Body of pancreas (tissue), 4 donors: ENCODE results near the gene C4orf46. TPM values are rescaled to one million over a fixed set of nuclear protein-coding genes. Genes with fewer than 3 reads are reported as not detected.

Source experiments
- ATAC-seq: fragments of 150-250 bp; one replicate; pipeline ENCODE4 v1.9.1; 2016
- DNase-seq, 4 donors: peaks; one replicate each; pipeline ENCODE4 v3.0.0-alpha.2; 2019
- H3K27ac ChIP-seq, 4 donors: fragments of 200-600 bp; sonication (generic); 1 replicate in 3 of 4; 2 replicates in 1 of 4; pipeline versions ENCODE4 v1.5.1 to v1.6.1; 2016 to 2019; ENCODE audit warnings: mild to moderate bottlenecking in 1 of 4, mixed read lengths in 1 of 4, moderate library complexity in 1 of 4
- H3K27me3 ChIP-seq, 2 donors: fragments of 200-600 bp; sonication (generic); one replicate each; pipeline ENCODE4 v1.6.0; 2016; ENCODE audit warnings: mild to moderate bottlenecking in 1 of 2
- H3K36me3 ChIP-seq, 2 donors: fragments of 200-600 bp; sonication (generic); replicated peaks in 1 of 2; 2 replicates each; pipeline ENCODE4 v1.5.1; 2016; ENCODE audit warnings: low read depth in 2 of 2; ENCODE audit not compliant: insufficient read depth in 1 of 2
- H3K4me1 ChIP-seq: fragments of 200-600 bp; sonication (generic); one replicate; pipeline ENCODE4 v1.6.0; 2016
- H3K4me3 ChIP-seq, 2 donors: fragments of 200-600 bp; sonication (generic); 1 replicate in 1 of 2; 2 replicates in 1 of 2; pipeline ENCODE4 v1.5.1; 2016 to 2019
- H3K9me3 ChIP-seq, 3 donors: fragments of 200-600 bp; sonication (generic); 1 replicate in 2 of 3; 2 replicates in 1 of 3; pipeline ENCODE4 v1.5.1; 2016
- CTCF ChIP-seq, 7 experiments: fragments of 450-650 bp in 4 of 7; fragments of 200-600 bp in 3 of 7; sonication (generic) in 3 of 7; IDR thresholded peaks; one replicate each; pipeline ENCODE4 v1.5.1; 2016 to 2019; ENCODE audit warnings: antibody characterized with exemption in 7 of 7
- POLR2A ChIP-seq, 3 donors: fragments of 450-650 bp; IDR thresholded peaks; one replicate each; pipeline ENCODE4 v1.6.1; 2016; ENCODE audit warnings: antibody characterized with exemption in 3 of 3, mild to moderate bottlenecking in 2 of 3
- WGBS, 2 donors: methylation state at CpG; one replicate each; pipeline ENCODE4 v1.1.5; 2017; 5-methylcytosine and 5-hydroxymethylcytosine counted together
- intact Hi-C: fragments of 100-400 bp; cut with DNase I; formaldehyde crosslinking; loops from one replicate; pipeline ENCODE4 v1.15.1; 2023
- small RNA-seq: library from RNA; depleted of rRNA; stranded (forward); fragments of <200 nt; gene quantifications from one replicate; pipeline ENCODE3, GENCODE V24; 2016
- total RNA-seq, 2 donors: library from RNA; depleted of rRNA; stranded (reverse); fragments of >200 nt; gene quantifications; one replicate each; pipeline ENCODE4 v1.1.0, GENCODE V29; 2016

The C4orf46 gene
- total RNA-seq, 2 donors from 2014 or later, result 2.3 to 3.4 TPM

GRCh38 chr4:158622251-158622650 is 49.4 kb downstream of the C4orf46 start:
- no peak for TF ChIP-seq CTCF (IDR thresholded peaks at IDR 0.05)
- DNase-seq (no peak), ATAC-seq (no peak)
- Histone ChIP-seq H3K4me3 (no peak overlapping the region), H3K9me3 (no peaks in the 10 kb centered on the region), H3K36me3 (no peaks in the 10 kb centered on the region), H3K27me3 (no peaks in the 10 kb centered on the region), H3K4me1 (no peaks in the 10 kb centered on the region), H3K27ac (no peak overlapping the region)
- intact Hi-C loops, result loop anchor here (10.0 kb wide), 1 partner anchor 367 kb away; no protein-coding TSS in a partner anchor
- 84 to 88% methylated on average over 3 of the region's 3 CpGs for WGBS, 2 donors

GRCh38 chr4:158621729-158622128 is 50.0 kb downstream of the C4orf46 start:
- ATAC-seq (no peak), DNase-seq (no peak)
- intact Hi-C loops, result loop anchor here (10.0 kb wide), 1 partner anchor 367 kb away; no protein-coding TSS in a partner anchor
- no peaks in the 10 kb centered on the region for H3K36me3 ChIP-seq
- H3K4me1 ChIP-seq, result no peaks in the 10 kb centered on the region
- H3K4me3 ChIP-seq, result no peak overlapping the region
- no peak for TF ChIP-seq CTCF (IDR thresholded peaks at IDR 0.05)
- no peak for TF ChIP-seq POLR2A (IDR thresholded peaks at IDR 0.05)
- no peaks in the 10 kb centered on the region for H3K9me3 ChIP-seq
- no peaks in the 10 kb centered on the region for H3K27me3 ChIP-seq
- no peak overlapping the region for H3K27ac ChIP-seq
- 73 to 91% methylated on average over 4 of the region's 4 CpGs for WGBS, 2 donors

- DNase-seq (no peak), ATAC-seq (no peak)
- H3K4me3 ChIP-seq, result no peak overlapping the region
- no peaks in the 10 kb centered on the region for H3K9me3 ChIP-seq
- intact Hi-C loops, result no loop called here
- H3K36me3 ChIP-seq, result no peaks in the 10 kb centered on the region
- H3K27ac ChIP-seq, result no peak overlapping the region
- no peaks in the 10 kb centered on the region for H3K27me3 ChIP-seq
- no peak for TF ChIP-seq POLR2A (IDR thresholded peaks at IDR 0.05)
- TF ChIP-seq CTCF (IDR thresholded peaks at IDR 0.05), result no peak
- no peaks in the 10 kb centered on the region for H3K4me1 ChIP-seq
Measured at GRCh38 chr4:158617956-158618355, 53.7 kb downstream of the C4orf46 start.

Small RNA genes within 50 kb of the gene (small RNA-seq; reads per million reads assigned to genes)
- not detected for gene RF00012

Other genes with a start within 250 kb of the C4orf46 start
- gene RXFP1, start 150.0 kb downstream of the C4orf46 start, total RNA-seq, result not detected
- 10 to 100 TPM; 24.4 to 96.2 TPM for gene ETFDH, start 409 bp upstream of the C4orf46 start, total RNA-seq
- 10 to 100 TPM; 15.5 to 19.7 TPM for gene PPID, start 51.5 kb upstream of the C4orf46 start, total RNA-seq
- 10 to 100 TPM; 26.7 to 38.2 TPM for gene FNIP2, start 97.1 kb upstream of the C4orf46 start, total RNA-seq